ENCODE data around the gene EVL.

The EVL gene

GRCh38 chr14:100111931-100112704, 46.9 kb downstream of the EVL start:
- DNase-seq: no peak

- DNase-seq: no peak
These were observed 49.0 kb downstream of the EVL start for GRCh38 chr14:100114109-100114765.

- DNase-seq: no peak
These were observed 50.0 kb downstream of the EVL start for GRCh38 chr14:100115236-100115635.

- no peak for DNase-seq
These were observed 50.5 kb downstream of the EVL start for GRCh38 chr14:100115726-100116125.

GRCh38 chr14:100116134-100116533, 50.9 kb downstream of the EVL start:
- no peak for DNase-seq

GRCh38 chr14:100117026-100117425, 51.8 kb downstream of the EVL start:
- DNase-seq: no peak

- DNase-seq: no peak
These were observed 52.6 kb downstream of the EVL start for GRCh38 chr14:100117633-100118395.

GRCh38 chr14:100118396-100119011, 53.3 kb downstream of the EVL start:
- no peak for DNase-seq

- no peak for DNase-seq
These were observed 54.0 kb downstream of the EVL start for GRCh38 chr14:100119251-100119650.

- DNase-seq: no peak
These were observed 55.5 kb downstream of the EVL start for GRCh38 chr14:100120522-100121269.

GRCh38 chr14:100121643-100122480, 56.6 kb downstream of the EVL start:
- DNase-seq: no peak

GRCh38 chr14:100122481-100123223, 57.4 kb downstream of the EVL start:
- DNase-seq: no peak

GRCh38 chr14:100123618-100124017, 58.4 kb downstream of the EVL start:
- no peak for DNase-seq

- DNase-seq: no peak
These were observed 59.4 kb downstream of the EVL start for GRCh38 chr14:100124551-100125088.

- DNase-seq: no peak
These were observed 61.2 kb downstream of the EVL start for GRCh38 chr14:100126401-100126800.

GRCh38 chr14:100127853-100128455, 62.7 kb downstream of the EVL start:
- DNase-seq: no peak

GRCh38 chr14:100128688-100129087, 63.5 kb downstream of the EVL start:
- DNase-seq: no peak

GRCh38 chr14:100129161-100129589, 64.0 kb downstream of the EVL start:
- no peak for DNase-seq

- no peak for DNase-seq
These were observed 65.3 kb downstream of the EVL start for GRCh38 chr14:100130521-100130920.

GRCh38 chr14:100131181-100131580, 66.0 kb downstream of the EVL start:
- no peak for DNase-seq

All from effector CD4-positive, alpha-beta T cell (primary cell).